IMR-90 (cell line): ENCODE data around the gene TMEM82. TPM values are rescaled to one million over a fixed set of nuclear protein-coding genes. Genes with fewer than 3 reads are reported as not detected.

Source experiments
- ATAC-seq: fragments of 200-7000 bp; cut with Tn5 transposase; 2 replicates; pipeline ENCODE4 v1.9.1; 2020; ENCODE audit warnings: low read depth, mild to moderate bottlenecking, moderate library complexity
- BruUV-seq: library from RNA; stranded (reverse); fragments of 400-500 nt; replicated peaks from 2 replicates; lab custom pipeline; 2021; lab: Mats Ljungman, UMichigan
- CTCF ChIA-PET: fragments of 300-600 bp; formaldehyde crosslinking; extraction: SDS; loops from one replicate; lab custom pipeline; 2021; ENCODE audit warnings: antibody characterized with exemption; lab: Yijun Ruan, JAX
- POLR2A ChIA-PET: fragments of 300-600 bp; sonication (Branson Sonifier 250); formaldehyde crosslinking; loops from one replicate; lab custom pipeline; 2022; ENCODE audit warnings: antibody characterized with exemption; ENCODE audit not compliant: unreplicated experiment; lab: Charles Lee
- DNase-seq: peaks from one replicate; pipeline ENCODE4 v3.0.0; 2013
- H2AFZ ChIP-seq: replicated peaks from 2 replicates; pipeline ENCODE3; 2013; ENCODE audit warnings: low read length, mild to moderate bottlenecking; ENCODE audit not compliant: poor library complexity
- H2AK5ac ChIP-seq: 2 replicates; pipeline ENCODE4 v1.6.1; 2013; ENCODE audit warnings: low read depth, low read length, inconsistent platforms
- H2AK9ac ChIP-seq: replicated peaks from 2 replicates; pipeline ENCODE3; 2013; ENCODE audit warnings: mild to moderate bottlenecking, low read depth, low read length, moderate library complexity; ENCODE audit not compliant: poor library complexity
- H2BK120ac ChIP-seq: 2 replicates; pipeline ENCODE4 v1.6.1; 2013; ENCODE audit warnings: low read depth, low read length, inconsistent platforms
- H2BK15ac ChIP-seq: 3 replicates; pipeline ENCODE4 v1.6.1; 2013; ENCODE audit warnings: low read depth, low read length, inconsistent platforms
- H2BK20ac ChIP-seq: 2 replicates; pipeline ENCODE4 v1.6.1; 2013; ENCODE audit warnings: low read depth, mild to moderate bottlenecking, inconsistent platforms, low read length, moderate library complexity
- H2BK5ac ChIP-seq: 2 replicates; pipeline ENCODE4 v1.6.1; 2013; ENCODE audit warnings: mild to moderate bottlenecking, low read depth, low read length, inconsistent platforms; ENCODE audit not compliant: poor library complexity, severe bottlenecking
- H3K14ac ChIP-seq: replicated peaks from 2 replicates; pipeline ENCODE4 v1.6.1; 2013; ENCODE audit warnings: low read depth, low read length, inconsistent platforms
- H3K18ac ChIP-seq: 2 replicates; pipeline ENCODE4 v1.6.1; 2013; ENCODE audit warnings: low read depth, low read length, control low read depth
- H3K23ac ChIP-seq: 2 replicates; pipeline ENCODE4 v1.6.1; 2013; ENCODE audit warnings: low read depth, low read length, inconsistent platforms
- H3K27ac ChIP-seq: 2 replicates; pipeline ENCODE4 v1.5.1; 2013; ENCODE audit warnings: mild to moderate bottlenecking, control low read depth, low read length; ENCODE audit not compliant: insufficient read depth
- H3K27me3 ChIP-seq: 2 replicates; pipeline ENCODE4 v1.6.1; 2013; ENCODE audit warnings: low read length; ENCODE audit not compliant: control insufficient read depth, insufficient read depth
- H3K36me3 ChIP-seq: 2 replicates; pipeline ENCODE4 v1.6.1; 2013; ENCODE audit warnings: low read length, mixed read lengths; ENCODE audit not compliant: control insufficient read depth, insufficient read depth
- H3K4ac ChIP-seq: 2 replicates; pipeline ENCODE4 v1.6.1; 2013; ENCODE audit warnings: low read depth, low read length, inconsistent platforms
- H3K4me1 ChIP-seq: 2 replicates; pipeline ENCODE4 v1.6.1; 2013; ENCODE audit warnings: low read length, mixed read lengths; ENCODE audit not compliant: control insufficient read depth, insufficient read depth
- H3K4me2 ChIP-seq: 2 replicates; pipeline ENCODE4 v1.6.1; 2013; ENCODE audit warnings: low read depth, mild to moderate bottlenecking, control low read depth, low read length, moderate library complexity
- H3K4me3 ChIP-seq: 2 replicates; pipeline ENCODE4 v1.5.1; 2013; ENCODE audit warnings: low read depth, mild to moderate bottlenecking, control low read depth, low read length, moderate library complexity; ENCODE audit not compliant: insufficient read depth
- H3K56ac ChIP-seq: 2 replicates; pipeline ENCODE4 v1.6.1; 2013; ENCODE audit warnings: low read length, inconsistent platforms; ENCODE audit not compliant: insufficient read depth; ENCODE audit errors: extremely low read depth
- H3K79me1 ChIP-seq, 2 experiments: 2 replicates each; pipeline ENCODE4 v1.6.1; 2013; ENCODE audit warnings: low read length in 2 of 2, inconsistent platforms in 1 of 2, low read depth in 1 of 2
- H3K9ac ChIP-seq: 2 replicates; pipeline ENCODE4 v1.6.1; 2013; ENCODE audit warnings: low read depth, low read length, control low read depth
- H3K9me1 ChIP-seq: 2 replicates; pipeline ENCODE4 v1.6.1; 2013; ENCODE audit warnings: low read length, inconsistent platforms; ENCODE audit not compliant: insufficient read depth
- H3K9me3 ChIP-seq: 2 replicates; pipeline ENCODE4 v1.6.1; 2013; ENCODE audit warnings: low read length; ENCODE audit not compliant: control insufficient read depth, insufficient read depth
- H4K20me1 ChIP-seq: 2 replicates; pipeline ENCODE4 v1.6.1; 2013; ENCODE audit warnings: low read length, inconsistent platforms; ENCODE audit not compliant: insufficient read depth
- H4K5ac ChIP-seq: 2 replicates; pipeline ENCODE4 v1.6.1; 2013; ENCODE audit warnings: mild to moderate bottlenecking, low read depth, low read length, control low read depth
- H4K8ac ChIP-seq, 2 experiments: 2 replicates each; pipeline ENCODE4 v1.6.1; 2013; ENCODE audit warnings: low read depth in 2 of 2, low read length in 2 of 2, control low read depth in 1 of 2, inconsistent platforms in 1 of 2
- H4K91ac ChIP-seq: 2 replicates; pipeline ENCODE4 v1.6.1; 2013; ENCODE audit warnings: low read depth, low read length, inconsistent platforms; ENCODE audit not compliant: insufficient read depth
- CEBPB ChIP-seq: IDR thresholded peaks from 2 replicates; pipeline ENCODE4 v1.6.1; 2012; ENCODE audit warnings: low read depth, low read length, improper control_type of control experiment
- MAFK ChIP-seq: IDR thresholded peaks from 2 replicates; pipeline ENCODE4 v1.6.1; 2012; ENCODE audit warnings: low read depth, low read length, improper control_type of control experiment
- MXI1 ChIP-seq: IDR thresholded peaks from 2 replicates; pipeline ENCODE4 v1.6.1; 2012; ENCODE audit warnings: low read depth, mild to moderate bottlenecking, low read length, moderate library complexity, borderline replicate concordance
- WGBS, 2 experiments: methylation state at CpG; one replicate each; pipeline versions ENCODE4 v1.1.5 to v1.1.7; 2013; ENCODE audit warnings: missing lambda C conversion rate in 2 of 2; ENCODE audit not compliant: insufficient read length in 1 of 2; ENCODE audit errors: extremely low coverage in 2 of 2; 5-methylcytosine and 5-hydroxymethylcytosine counted together
- dilution Hi-C: fragments of 300-500 bp; cut with HindIII; formaldehyde crosslinking; loops from one replicate; pipeline ENCODE4 v1.14.3; 2018; ENCODE audit warnings: low sequenced_read_pairs; ENCODE audit not compliant: unreplicated experiment
- in situ Hi-C: fragments of 300-500 bp; cut with MboI; formaldehyde crosslinking; loops from 3 replicates; pipeline ENCODE4 v1.14.3; 2019; ENCODE audit warnings: low sequenced_read_pairs, inconsistent platforms, mixed read lengths
- intact Hi-C: fragments of 100-400 bp; cut with micrococcal nuclease; formaldehyde crosslinking; loops from 2 replicates; pipeline ENCODE4 v1.10.0; 2022
- polyA plus RNA-seq, 3 experiments: library from polyadenylated mRNA; depleted of rRNA; stranded (reverse); fragments of >200 nt; gene quantifications; 2 replicates each; pipeline ENCODE4 v1.2.3, GENCODE V29; 2012; ENCODE audit warnings: low replicate concordance in 1 of 3
- total RNA-seq: library from RNA; depleted of rRNA; stranded (reverse); fragments of >200 nt; gene quantifications from 2 replicates; pipeline ENCODE4 v1.2.3, GENCODE V29; 2012
- TF ChIP-seq, protein P1 (sequence below): fragments of 150-350 bp; IDR thresholded peaks from 2 replicates; pipeline ENCODE4 v1.6.1; 2016; ENCODE audit warnings: low read depth, mild to moderate bottlenecking, low read length, moderate library complexity, borderline replicate concordance

TMEM82 gene
- total and polyA plus RNA-seq, 2 of the 4 experiments (the other 2 are of a cell fraction): not detected

DNA sequence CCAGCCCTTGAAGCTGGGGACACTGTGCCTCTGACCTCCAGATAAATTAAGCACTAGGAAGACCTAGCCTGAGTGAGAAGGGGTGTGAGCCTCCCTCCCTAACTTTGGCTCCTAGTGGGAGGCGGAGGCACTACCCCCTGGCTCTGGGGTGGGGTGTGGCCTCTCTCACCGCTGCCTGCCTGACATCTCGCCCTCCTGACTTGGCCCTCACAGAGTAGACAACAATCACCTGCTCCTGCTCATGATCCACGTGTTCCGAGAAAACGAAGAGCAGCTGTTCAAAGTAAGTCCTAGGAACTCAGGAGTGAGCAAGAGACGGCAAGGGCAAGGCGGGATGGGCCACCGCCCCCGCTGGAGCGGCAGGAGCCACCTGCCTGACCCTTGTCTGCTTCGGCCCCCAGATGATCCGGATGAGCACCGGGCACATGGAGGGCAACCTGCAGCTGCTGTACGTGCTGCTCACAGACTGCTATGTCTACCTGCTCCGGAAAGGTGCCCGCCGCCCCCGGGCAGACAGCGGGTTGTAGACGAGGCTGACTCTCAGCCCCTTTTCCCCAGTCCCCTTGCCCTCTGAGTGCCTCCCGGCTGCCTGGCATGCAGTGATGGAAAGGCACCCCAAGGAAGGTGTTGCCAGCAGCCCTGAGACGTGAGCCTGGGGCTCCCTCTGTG is 14.3 kb upstream of the TMEM82 start:
- Histone ChIP-seq H4K20me1 (no peaks in the 10 kb centered on the region), H3K4me3 (no peak overlapping the region), H3K23ac (no peak overlapping the region), H3K79me1 (peaks cover 3% of the 10 kb centered on the region in 2 experiments; a peak in 2 of 4 replicates), H3K27me3 (no peaks in the 10 kb centered on the region), H2BK120ac (no peak overlapping the region), H2BK5ac (no peak overlapping the region), H4K5ac (no peak overlapping the region), H3K4me2 (no peak overlapping the region), H3K4ac (no peak overlapping the region), H3K9me1 (no peaks in the 10 kb centered on the region), H3K36me3 (peaks cover 80% of the 10 kb centered on the region), H3K56ac (no peak overlapping the region), H2AK9ac (no peak overlapping the region), H3K18ac (no peak overlapping the region), H3K9ac (no peak overlapping the region), H3K4me1 (no peaks in the 10 kb centered on the region), H3K9me3 (no peaks in the 10 kb centered on the region), H4K8ac (no peak overlapping the region), H4K91ac (no peak overlapping the region), H2BK20ac (no peak overlapping the region), H2AK5ac (no peak overlapping the region), H3K27ac (no peak overlapping the region), H2AFZ (no peak overlapping the region), H3K14ac (no peak overlapping the region), H2BK15ac (no peak overlapping the region)
- TF ChIP-seq MXI1: no peak
- TF ChIP-seq CEBPB: no peak
- TF ChIP-seq, protein P1, sequence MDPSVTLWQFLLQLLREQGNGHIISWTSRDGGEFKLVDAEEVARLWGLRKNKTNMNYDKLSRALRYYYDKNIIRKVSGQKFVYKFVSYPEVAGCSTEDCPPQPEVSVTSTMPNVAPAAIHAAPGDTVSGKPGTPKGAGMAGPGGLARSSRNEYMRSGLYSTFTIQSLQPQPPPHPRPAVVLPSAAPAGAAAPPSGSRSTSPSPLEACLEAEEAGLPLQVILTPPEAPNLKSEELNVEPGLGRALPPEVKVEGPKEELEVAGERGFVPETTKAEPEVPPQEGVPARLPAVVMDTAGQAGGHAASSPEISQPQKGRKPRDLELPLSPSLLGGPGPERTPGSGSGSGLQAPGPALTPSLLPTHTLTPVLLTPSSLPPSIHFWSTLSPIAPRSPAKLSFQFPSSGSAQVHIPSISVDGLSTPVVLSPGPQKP: no peak
- TF ChIP-seq MAFK: no peak
- dilution Hi-C loops (no loop called here), intact Hi-C loops (no loop called here), in situ Hi-C loops (no loop called here)
- ChIA-PET CTCF (no interaction called here), POLR2A (no interaction called here)
- no TSS peak for BruUV-seq
- 89% methylated on average over 13 of the region's 23 CpGs; no CpG with 5 or more reads in 1 of the 2 experiments for WGBS, 2 experiments
- DNase-seq (no peak), ATAC-seq (no peak)
